HEK293T (cell line): ENCODE measurements around the gene RAD18.

Source experiments
- CTCF ChIA-PET: fragments of 350-600 bp; formaldehyde crosslinking; extraction: SDS; loops from one replicate; lab custom pipeline; 2021; ENCODE audit warnings: antibody characterized with exemption, inconsistent platforms; lab: Yijun Ruan, JAX
- POLR2A ChIA-PET: fragments of 350-600 bp; formaldehyde crosslinking; extraction: SDS; loops from one replicate; lab custom pipeline; 2020; ENCODE audit warnings: antibody characterized with exemption, inconsistent platforms; lab: Yijun Ruan, JAX
- DNase-seq: peaks from one replicate; pipeline ENCODE4 v3.0.0; 2012; ENCODE audit warnings: mixed read lengths; ENCODE audit errors: extremely low spot score
- ARNT ChIP-seq: fragments of 450-650 bp; IDR thresholded peaks from 2 replicates; pipeline ENCODE4 v1.6.1; 2017; ENCODE audit warnings: mild to moderate bottlenecking
- BHLHE40 ChIP-seq: fragments of 450-650 bp; IDR thresholded peaks from 2 replicates; pipeline ENCODE4 v1.6.1; 2016; ENCODE audit warnings: mild to moderate bottlenecking, moderate library complexity, borderline replicate concordance
- CTBP1 ChIP-seq: fragments of 450-650 bp; IDR thresholded peaks from 2 replicates; pipeline ENCODE4 v1.6.1; 2016; ENCODE audit warnings: borderline replicate concordance
- ELF4 ChIP-seq: fragments of 450-650 bp; IDR thresholded peaks from 2 replicates; pipeline ENCODE4 v1.6.1; 2017; ENCODE audit warnings: antibody characterized with exemption
- FOXA1 ChIP-seq: fragments of 450-650 bp; IDR thresholded peaks from 2 replicates; pipeline ENCODE4 v1.6.1; 2016; ENCODE audit warnings: mild to moderate bottlenecking
- FOXK2 ChIP-seq: fragments of 450-650 bp; IDR thresholded peaks from 2 replicates; pipeline ENCODE4 v1.6.1; 2016; ENCODE audit warnings: mild to moderate bottlenecking
- FOXM1 ChIP-seq: fragments of 450-650 bp; IDR thresholded peaks from 2 replicates; pipeline ENCODE4 v1.6.1; 2017; ENCODE audit warnings: mild to moderate bottlenecking, borderline replicate concordance
- HDGF ChIP-seq: fragments of 450-650 bp; IDR thresholded peaks from 2 replicates; pipeline ENCODE4 v1.6.1; 2017; ENCODE audit warnings: antibody characterized with exemption, borderline replicate concordance
- L3MBTL2 ChIP-seq: fragments of 450-650 bp; conservative IDR thresholded peaks from 2 replicates; pipeline ENCODE4 v1.6.1; 2016; ENCODE audit warnings: mild to moderate bottlenecking
- LEF1 ChIP-seq: fragments of 450-650 bp; IDR thresholded peaks from 2 replicates; pipeline ENCODE4 v1.6.1; 2017; ENCODE audit warnings: mild to moderate bottlenecking, borderline replicate concordance
- NFRKB ChIP-seq: fragments of 450-650 bp; IDR thresholded peaks from 2 replicates; pipeline ENCODE4 v1.6.1; 2016; ENCODE audit warnings: mild to moderate bottlenecking, moderate library complexity
- SP1 ChIP-seq: fragments of 450-650 bp; IDR thresholded peaks from 2 replicates; pipeline ENCODE4 v1.6.1; 2017
- SUZ12 ChIP-seq: fragments of 450-650 bp; IDR thresholded peaks from 2 replicates; pipeline ENCODE4 v1.6.1; 2016; ENCODE audit warnings: mild to moderate bottlenecking
- TARDBP ChIP-seq: fragments of 450-650 bp; IDR thresholded peaks from 2 replicates; pipeline ENCODE4 v1.6.1; 2016
- ZNF384 ChIP-seq: fragments of 450-650 bp; IDR thresholded peaks from 2 replicates; pipeline ENCODE4 v1.6.1; 2016
- TF ChIP-seq, protein P1 (sequence below): fragments of 450-650 bp; IDR thresholded peaks from 2 replicates; pipeline ENCODE4 v1.6.1; 2016

The RAD18 gene

DNA sequence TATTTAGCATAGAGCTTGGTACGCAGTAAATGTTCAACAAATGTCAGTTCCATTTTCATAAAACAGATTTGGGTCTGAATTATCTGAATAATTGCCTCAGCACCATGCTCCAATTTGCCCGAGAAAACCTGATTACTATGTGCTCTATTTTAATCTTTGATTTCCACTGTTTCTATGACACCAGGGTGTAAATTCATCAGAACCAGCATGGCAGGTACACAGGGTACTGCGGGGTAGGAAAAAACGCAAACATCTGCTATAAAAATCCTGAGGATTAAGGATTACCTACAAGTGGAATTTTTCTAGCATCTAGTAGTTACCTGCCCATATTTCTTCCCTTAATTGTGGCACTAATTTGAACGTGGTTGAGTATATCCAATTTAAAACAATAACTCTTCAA is 70.3 kb downstream of the RAD18 start:
- TF ChIP-seq FOXA1 (no peak), BHLHE40 (no peak), HDGF (no peak), NFRKB (no peak), SP1 (no peak), CTBP1 (no peak), ZNF384 (no peak), L3MBTL2 (no peak), ELF4 (no peak), ARNT (no peak), TARDBP (no peak), FOXM1 (no peak)
- TF ChIP-seq, protein P1, sequence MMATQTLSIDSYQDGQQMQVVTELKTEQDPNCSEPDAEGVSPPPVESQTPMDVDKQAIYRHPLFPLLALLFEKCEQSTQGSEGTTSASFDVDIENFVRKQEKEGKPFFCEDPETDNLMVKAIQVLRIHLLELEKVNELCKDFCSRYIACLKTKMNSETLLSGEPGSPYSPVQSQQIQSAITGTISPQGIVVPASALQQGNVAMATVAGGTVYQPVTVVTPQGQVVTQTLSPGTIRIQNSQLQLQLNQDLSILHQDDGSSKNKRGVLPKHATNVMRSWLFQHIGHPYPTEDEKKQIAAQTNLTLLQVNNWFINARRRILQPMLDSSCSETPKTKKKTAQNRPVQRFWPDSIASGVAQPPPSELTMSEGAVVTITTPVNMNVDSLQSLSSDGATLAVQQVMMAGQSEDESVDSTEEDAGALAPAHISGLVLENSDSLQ = no peak
- no peak for DNase-seq
- ChIA-PET POLR2A (no interaction called here), CTCF (no interaction called here)

DNA sequence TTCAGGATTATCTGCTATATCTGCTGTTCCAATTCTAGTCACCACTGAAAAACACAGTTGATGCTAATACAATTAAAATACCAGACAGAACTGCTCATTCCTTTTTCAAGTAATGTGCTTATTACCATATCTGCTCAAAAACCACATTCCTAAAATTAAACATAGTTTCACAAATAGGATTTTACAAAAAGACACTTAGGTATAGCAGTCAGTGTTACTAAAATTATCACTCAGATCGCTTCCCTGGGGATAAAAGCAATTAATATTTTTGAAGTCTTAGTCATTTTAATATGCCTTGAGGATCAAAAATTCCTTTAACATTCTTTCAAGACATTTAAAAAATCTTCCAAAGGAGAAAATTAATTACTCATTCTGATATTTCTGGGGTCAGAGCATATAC is 71.5 kb downstream of the RAD18 start:
- TF ChIP-seq LEF1 (no peak), ZNF384 (no peak), ARNT (no peak), HDGF (no peak), FOXA1 (no peak), SP1 (no peak), SUZ12 (no peak), L3MBTL2 (no peak), BHLHE40 (no peak)
- TF ChIP-seq, protein P1 = no peak
- ChIA-PET POLR2A (no interaction called here), CTCF (interaction anchor here (0.6 kb wide), 2 partner anchors 11 to 23 kb away, joined by 3 read pairs; no protein-coding TSS in a partner anchor)
- no peak for DNase-seq

DNA sequence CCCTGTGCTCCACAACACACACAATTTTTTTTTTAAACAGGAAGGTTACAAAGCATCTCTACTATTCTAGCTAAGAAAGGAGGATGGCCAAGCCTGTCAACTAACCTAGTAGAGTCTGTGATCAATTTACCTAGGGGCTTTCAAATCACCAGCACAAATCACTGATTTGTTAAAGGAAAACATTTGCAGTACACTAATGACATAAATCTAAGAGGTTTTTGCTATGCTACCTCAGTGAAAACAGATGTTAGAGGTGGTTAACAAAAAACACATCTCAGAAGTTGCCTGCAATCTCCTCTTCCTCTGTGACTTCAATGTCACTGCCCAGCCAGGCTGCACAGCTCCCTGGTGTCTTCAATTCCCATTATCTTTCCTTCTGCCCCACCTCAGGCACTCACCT is 72.0 kb downstream of the RAD18 start:
- no peak for DNase-seq
- CTCF ChIA-PET = interaction anchor here (0.6 kb wide), 1 partner anchor 11 kb away, joined by 3 read pairs; no protein-coding TSS in a partner anchor
- TF ChIP-seq L3MBTL2 (no peak), ELF4 (no peak), ZNF384 (no peak), LEF1 (no peak), ARNT (no peak), TARDBP (no peak), NFRKB (no peak), BHLHE40 (no peak), SUZ12 (no peak), HDGF (no peak), SP1 (no peak)
- TF ChIP-seq, protein P1 = no peak
- POLR2A ChIA-PET = no interaction called here

DNA sequence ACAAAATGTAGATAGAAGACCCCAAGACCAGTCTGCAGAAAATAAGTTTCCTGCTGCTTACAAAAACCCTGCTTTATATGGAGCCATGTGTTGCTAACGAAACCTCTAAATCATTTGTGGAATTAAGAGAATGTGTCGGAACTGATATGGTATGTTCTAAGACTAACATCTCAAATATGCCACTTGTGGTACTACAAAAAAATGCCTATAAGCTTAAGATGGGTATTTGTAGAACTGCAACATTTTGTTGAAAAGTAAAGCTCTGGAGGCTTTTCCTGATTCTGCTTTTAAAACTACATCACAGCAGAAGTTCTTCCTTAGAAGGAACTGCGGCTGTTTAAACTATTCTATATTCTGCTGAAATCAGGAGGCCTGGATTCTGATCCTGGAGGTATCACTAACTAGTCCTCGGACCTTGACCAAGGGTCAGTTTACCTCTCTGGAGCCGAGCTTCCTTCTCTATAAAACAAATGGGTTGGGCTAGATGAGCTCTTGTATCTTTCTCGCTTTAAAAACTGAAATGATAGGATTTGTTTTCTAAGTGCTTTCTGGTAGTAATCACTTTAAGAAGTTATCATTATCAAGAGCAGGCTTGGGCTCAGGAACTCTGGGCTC is 74.9 kb downstream of the RAD18 start:
- DNase-seq = no peak
- TF ChIP-seq ELF4 = no peak
- no peak for TF ChIP-seq BHLHE40
- no peak for TF ChIP-seq HDGF
- TF ChIP-seq ZNF384 = no peak
- TF ChIP-seq FOXK2 = no peak
- no peak for TF ChIP-seq LEF1
- no peak for TF ChIP-seq NFRKB
- no peak for TF ChIP-seq L3MBTL2
- TF ChIP-seq, protein P1 = no peak
- TF ChIP-seq CTBP1 = no peak
- TF ChIP-seq ARNT = no peak
- TF ChIP-seq SP1 = no peak
- TF ChIP-seq TARDBP = no peak
- TF ChIP-seq FOXM1 = no peak
- no peak for TF ChIP-seq SUZ12
- CTCF ChIA-PET = no interaction called here
- POLR2A ChIA-PET = no interaction called here

DNA sequence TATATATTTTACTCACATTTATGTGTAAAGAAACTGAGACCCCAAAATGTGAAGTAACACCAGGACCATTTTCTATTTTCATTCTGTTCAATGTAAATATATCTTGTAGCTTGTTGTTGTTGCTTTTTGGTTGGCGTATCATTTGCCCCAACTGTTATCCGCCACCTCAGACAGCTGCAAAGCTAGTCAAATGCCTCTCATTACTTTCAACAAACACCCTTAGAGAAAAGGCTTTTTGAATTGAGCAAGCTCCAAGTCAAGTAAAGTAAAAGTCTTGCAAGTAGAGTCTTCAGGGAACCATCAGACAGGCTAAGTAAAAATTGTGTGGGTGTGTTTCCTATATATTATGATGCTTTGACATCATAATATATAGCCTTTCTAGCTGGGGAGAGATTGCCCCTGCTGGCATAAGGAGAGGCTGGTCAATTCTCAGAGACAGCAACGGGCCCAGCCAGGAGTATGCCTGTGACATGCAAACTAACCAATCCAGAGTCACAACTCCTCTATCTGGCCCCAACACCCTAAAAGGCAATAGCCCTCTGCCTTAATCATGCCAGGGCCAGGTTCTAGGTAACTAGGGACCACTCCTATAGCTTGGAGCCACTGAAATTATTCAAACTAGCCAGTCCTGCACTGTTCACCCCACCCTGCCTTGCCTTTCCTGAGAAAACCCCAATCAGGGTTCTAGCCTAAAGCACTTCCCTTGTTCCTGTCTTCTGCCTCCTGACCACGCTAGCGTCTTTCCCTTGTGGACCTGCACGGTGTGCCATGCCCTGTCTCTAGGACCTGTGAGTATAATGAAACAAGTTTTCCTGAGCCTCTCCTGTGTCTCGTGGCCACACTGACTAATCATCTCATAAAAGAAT is 75.6 kb downstream of the RAD18 start:
- no peak for TF ChIP-seq ELF4
- DNase-seq = no peak
- POLR2A ChIA-PET = no interaction called here
- CTCF ChIA-PET = no interaction called here
